GM12874 (cell line): ENCODE data around the gene LTB.

Experiments used
- CTCF ChIP-seq: IDR thresholded peaks from 2 replicates; pipeline ENCODE4 v1.5.1; 2011; ENCODE audit warnings: low read depth, mild to moderate bottlenecking, control low read depth, low read length, moderate library complexity; ENCODE audit not compliant: insufficient read depth

Gene LTB

DNA sequence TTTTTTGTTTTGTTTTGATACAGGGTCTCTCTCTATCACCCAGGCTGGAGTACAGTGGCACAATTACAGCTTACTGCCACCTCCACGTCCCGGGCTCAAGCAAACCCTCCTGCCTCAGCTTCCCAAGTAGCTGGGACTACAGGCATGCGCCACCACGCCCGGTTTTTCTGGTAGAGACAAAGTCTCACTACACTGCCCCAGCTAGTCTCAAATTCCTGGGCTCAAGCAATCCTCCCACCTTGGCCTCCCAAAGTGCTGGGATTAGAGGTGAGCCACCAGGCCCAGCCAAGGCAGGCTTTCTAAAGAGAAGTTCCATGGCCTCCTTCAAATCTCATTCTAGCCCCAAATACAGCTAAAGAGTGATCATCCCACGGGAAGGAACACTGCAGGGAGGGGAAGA, 48.2 kb downstream of the LTB start:
- no peak for TF ChIP-seq CTCF

DNA sequence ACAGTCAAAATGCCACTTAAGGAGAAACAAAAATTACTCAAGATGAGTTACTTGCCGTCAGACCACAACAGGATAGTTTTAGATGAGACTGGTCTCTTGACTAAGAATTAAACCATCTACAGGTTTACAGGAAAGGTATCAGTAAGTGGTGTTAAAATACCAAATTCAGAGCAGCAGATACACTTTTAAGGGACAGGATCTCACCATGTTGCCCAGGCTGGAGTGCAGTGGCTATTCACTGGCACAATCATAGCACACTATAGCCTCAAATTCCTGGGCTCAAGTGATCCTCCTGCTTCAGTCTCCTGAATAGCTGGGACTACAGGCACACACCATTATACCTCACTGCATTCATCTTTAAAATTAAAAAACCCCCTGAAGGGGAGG, 48.8 kb downstream of the LTB start:
- TF ChIP-seq CTCF, result no peak

GRCh38 chr6:31532644-31533454, 49.4 kb downstream of the LTB start:
- TF ChIP-seq CTCF, result no peak

GRCh38 chr6:31531771-31532643, 50.2 kb downstream of the LTB start:
- TF ChIP-seq CTCF, result no peak

GRCh38 chr6:31531162-31531561, 51.1 kb downstream of the LTB start:
- TF ChIP-seq CTCF, result no peak

GRCh38 chr6:31530659-31531058, 51.6 kb downstream of the LTB start:
- no peak for TF ChIP-seq CTCF
